PC-9 (cell line): ENCODE data around the gene CFAP46. TPM values are rescaled to one million over a fixed set of nuclear protein-coding genes. Genes with fewer than 3 reads are reported as not detected.

ENCODE experiments used
- BruUV-seq: library from RNA; stranded (reverse); fragments of 400-500 nt; replicated peaks from 2 replicates; lab custom pipeline; 2021; lab: Mats Ljungman, UMichigan
- CTCF ChIA-PET: fragments of 300-600 bp; sonication (Branson Sonifier 250); formaldehyde crosslinking; loops from one replicate; lab custom pipeline; 2022; ENCODE audit warnings: antibody characterized with exemption; lab: Charles Lee
- POLR2A ChIA-PET: fragments of 300-600 bp; sonication (Branson Sonifier 250); formaldehyde crosslinking; loops from one replicate; lab custom pipeline; 2022; ENCODE audit warnings: antibody characterized with exemption; ENCODE audit not compliant: unreplicated experiment; lab: Charles Lee
- DNase-seq, 2 experiments: peaks; one replicate each; pipeline versions ENCODE4 v3.0.0 to v3.0.0-alpha.2; 2015 to 2022; ENCODE audit warnings: mixed read lengths in 1 of 2
- H2AFZ ChIP-seq: fragments of 200-600 bp; sonication (generic); 2 replicates; pipeline ENCODE4 v1.8.1; 2017; ENCODE audit warnings: antibody characterized with exemption
- H3F3A ChIP-seq: fragments of 200-600 bp; sonication (generic); 2 replicates; pipeline ENCODE4 v1.8.1; 2017; ENCODE audit warnings: antibody characterized with exemption, mild to moderate bottlenecking, low read depth; ENCODE audit not compliant: insufficient read depth
- H3K27ac ChIP-seq: fragments of 200-600 bp; sonication (generic); 2 replicates; pipeline ENCODE4 v1.6.1; 2016; ENCODE audit warnings: mixed run types
- H3K27me3 ChIP-seq: fragments of 200-600 bp; sonication (generic); 2 replicates; pipeline ENCODE4 v1.6.1; 2016; ENCODE audit warnings: low read depth, mixed run types; ENCODE audit not compliant: insufficient read depth
- H3K36me3 ChIP-seq: fragments of 200-600 bp; sonication (generic); 2 replicates; pipeline ENCODE4 v1.6.1; 2016; ENCODE audit warnings: low read depth, mixed run types
- H3K4me1 ChIP-seq: fragments of 200-600 bp; sonication (generic); replicated peaks from 2 replicates; pipeline ENCODE4 v1.6.1; 2016; ENCODE audit warnings: mixed run types; ENCODE audit not compliant: insufficient read depth
- H3K4me2 ChIP-seq: fragments of 200-600 bp; sonication (generic); 2 replicates; pipeline ENCODE4 v1.6.1; 2017; ENCODE audit warnings: mixed run types
- H3K4me3 ChIP-seq: fragments of 200-600 bp; sonication (generic); 2 replicates; pipeline ENCODE4 v1.6.1; 2016; ENCODE audit warnings: mixed run types
- H3K79me2 ChIP-seq: fragments of 200-600 bp; sonication (generic); 2 replicates; pipeline ENCODE4 v1.6.1; 2017; ENCODE audit warnings: low read depth, mixed run types
- H3K9me2 ChIP-seq: fragments of 200-600 bp; sonication (generic); 2 replicates; pipeline ENCODE4 v1.8.1; 2017; ENCODE audit warnings: mild to moderate bottlenecking; ENCODE audit not compliant: insufficient read depth
- H3K9me3 ChIP-seq: fragments of 200-600 bp; sonication (generic); 2 replicates; pipeline ENCODE4 v1.8.1; 2016; ENCODE audit warnings: low read depth; ENCODE audit not compliant: insufficient read depth
- H4K20me1 ChIP-seq: fragments of 200-600 bp; sonication (generic); 2 replicates; pipeline ENCODE4 v1.8.1; 2017; ENCODE audit not compliant: insufficient read depth
- CTCF ChIP-seq: fragments of 200-600 bp; sonication (generic); conservative IDR thresholded peaks from 2 replicates; pipeline ENCODE4 v1.6.1; 2017; ENCODE audit warnings: mixed run types, antibody characterized with exemption, mild to moderate bottlenecking, moderate library complexity
- EZH2 ChIP-seq: fragments of 200-600 bp; sonication (generic); IDR thresholded peaks from 2 replicates; pipeline ENCODE4 v1.8.0; 2017; ENCODE audit warnings: antibody characterized with exemption, low read depth
- intact Hi-C: fragments of 100-400 bp; cut with micrococcal nuclease; formaldehyde crosslinking; loops from one replicate; pipeline ENCODE4 v1.10.0; 2022; ENCODE audit not compliant: unreplicated experiment
- total RNA-seq: library from RNA; stranded (reverse); gene quantifications from 2 replicates; pipeline ENCODE4 v1.2.3, GENCODE V29; 2021

The CFAP46 gene
- total RNA-seq, 1 experiment from 2014 or later: not detected

GRCh38 chr10:132886211-132887099, 55.9 kb downstream of the CFAP46 start:
- no peak for TF ChIP-seq CTCF
- TF ChIP-seq EZH2: no peak
- Histone ChIP-seq H3K27me3 (peaks cover 59% of the 10 kb centered on the region), H3K9me2 (no peaks in the 10 kb centered on the region), H3F3A (no peaks in the 10 kb centered on the region), H4K20me1 (no peaks in the 10 kb centered on the region), H3K4me2 (no peak overlapping the region), H3K4me3 (no peak overlapping the region), H3K27ac (no peak overlapping the region), H3K4me1 (no peaks in the 10 kb centered on the region), H3K79me2 (no peaks in the 10 kb centered on the region), H2AFZ (no peak overlapping the region), H3K9me3 (no peaks in the 10 kb centered on the region), H3K36me3 (no peaks in the 10 kb centered on the region)
- ChIA-PET CTCF (no interaction called here), POLR2A (no interaction called here)
- intact Hi-C loops: no loop called here
- no peak for DNase-seq
- no TSS peak for BruUV-seq

- CTCF ChIA-PET: interaction anchor here (0.7 kb wide), 1 partner anchor 92 kb away, joined by 3 read pairs; no protein-coding TSS in a partner anchor
- Histone ChIP-seq H3K9me2 (no peaks in the 10 kb centered on the region), H3K36me3 (no peaks in the 10 kb centered on the region), H3K79me2 (no peaks in the 10 kb centered on the region), H3K27me3 (peaks cover 59% of the 10 kb centered on the region), H3K4me2 (no peak overlapping the region), H3K27ac (no peak overlapping the region), H3K4me3 (no peak overlapping the region), H4K20me1 (no peaks in the 10 kb centered on the region), H3F3A (no peaks in the 10 kb centered on the region), H3K9me3 (no peaks in the 10 kb centered on the region), H3K4me1 (no peaks in the 10 kb centered on the region), H2AFZ (no peak overlapping the region)
- BruUV-seq: no TSS peak
- POLR2A ChIA-PET: no interaction called here
- DNase-seq: no peak
- TF ChIP-seq EZH2 (no peak), CTCF (no peak)
- intact Hi-C loops: no loop called here
Measured at GRCh38 chr10:132885451-132886210, 56.7 kb downstream of the CFAP46 start.

- H3K4me2 ChIP-seq: no peak overlapping the region
- H3K36me3 ChIP-seq: no peaks in the 10 kb centered on the region
- H3K4me3 ChIP-seq: no peak overlapping the region
- TF ChIP-seq CTCF: no peak
- no peak for TF ChIP-seq EZH2
- no TSS peak for BruUV-seq
- H4K20me1 ChIP-seq: no peaks in the 10 kb centered on the region
- H3K9me3 ChIP-seq: no peaks in the 10 kb centered on the region
- H3K4me1 ChIP-seq: no peaks in the 10 kb centered on the region
- intact Hi-C loops: no loop called here
- no peak for DNase-seq
- no peak overlapping the region for H2AFZ ChIP-seq
- H3K27ac ChIP-seq: no peak overlapping the region
- no peaks in the 10 kb centered on the region for H3K79me2 ChIP-seq
- H3F3A ChIP-seq: no peaks in the 10 kb centered on the region
- POLR2A ChIA-PET: no interaction called here
- H3K27me3 ChIP-seq: peaks cover 60% of the 10 kb centered on the region
- no peaks in the 10 kb centered on the region for H3K9me2 ChIP-seq
- CTCF ChIA-PET: interaction anchor here (0.7 kb wide), 1 partner anchor 91 kb away, joined by 3 read pairs; no protein-coding TSS in a partner anchor
Measured at GRCh38 chr10:132884691-132885271, 57.6 kb downstream of the CFAP46 start.
